IPS-18c (cell line): ENCODE measurements around the gene PPP1R16B.

Source experiments
- H3K4me3 ChIP-seq: 2 replicates; pipeline ENCODE4 v1.7.0; 2013; ENCODE audit warnings: low read depth, mild to moderate bottlenecking, low read length, moderate library complexity; ENCODE audit not compliant: insufficient read depth
- H3K9me3 ChIP-seq: one replicate; pipeline ENCODE4 v1.6.1; 2013; ENCODE audit warnings: mild to moderate bottlenecking, low read length, moderate library complexity; ENCODE audit not compliant: control insufficient read depth, insufficient read depth

Gene PPP1R16B

DNA sequence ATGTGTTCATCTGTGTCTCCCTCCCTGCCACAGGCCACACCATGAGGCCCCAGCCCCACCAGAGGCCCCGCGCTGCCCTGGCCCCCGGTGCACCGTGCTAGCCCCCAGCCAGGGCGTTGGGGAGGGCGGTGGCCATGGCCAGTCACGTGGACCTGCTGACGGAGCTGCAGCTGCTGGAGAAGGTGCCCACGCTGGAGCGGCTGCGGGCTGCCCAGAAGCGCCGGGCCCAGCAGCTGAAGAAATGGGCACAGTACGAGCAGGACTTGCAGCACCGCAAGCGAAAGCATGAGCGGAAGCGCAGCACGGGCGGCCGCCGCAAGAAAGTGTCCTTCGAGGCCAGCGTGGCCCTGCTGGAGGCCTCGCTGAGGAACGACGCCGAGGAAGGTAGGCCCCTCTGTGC, 30.3 kb downstream of the PPP1R16B start:
- Histone ChIP-seq H3K4me3 (no peak overlapping the region), H3K9me3 (no peaks in the 10 kb centered on the region)

DNA sequence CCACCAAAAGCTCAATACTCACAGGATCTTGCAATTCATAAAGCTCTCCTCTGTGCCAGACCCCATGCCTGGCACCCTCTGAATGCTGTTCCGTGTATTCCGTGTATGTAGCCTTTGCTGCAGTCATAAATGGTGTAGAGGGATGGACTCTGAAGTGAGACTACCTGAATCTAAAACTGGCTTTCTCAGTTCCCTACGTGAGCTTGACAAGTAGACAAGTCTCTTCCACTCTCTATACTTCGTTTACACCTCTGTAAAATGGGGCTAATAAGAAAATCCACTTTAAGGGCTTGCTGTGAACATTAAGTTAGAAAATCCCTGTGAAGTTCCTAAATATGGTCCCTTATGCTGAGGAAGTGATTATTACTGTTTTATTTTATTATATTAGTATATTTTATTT, 31.5 kb downstream of the PPP1R16B start:
- Histone ChIP-seq H3K9me3 (no peaks in the 10 kb centered on the region), H3K4me3 (no peak overlapping the region)

DNA sequence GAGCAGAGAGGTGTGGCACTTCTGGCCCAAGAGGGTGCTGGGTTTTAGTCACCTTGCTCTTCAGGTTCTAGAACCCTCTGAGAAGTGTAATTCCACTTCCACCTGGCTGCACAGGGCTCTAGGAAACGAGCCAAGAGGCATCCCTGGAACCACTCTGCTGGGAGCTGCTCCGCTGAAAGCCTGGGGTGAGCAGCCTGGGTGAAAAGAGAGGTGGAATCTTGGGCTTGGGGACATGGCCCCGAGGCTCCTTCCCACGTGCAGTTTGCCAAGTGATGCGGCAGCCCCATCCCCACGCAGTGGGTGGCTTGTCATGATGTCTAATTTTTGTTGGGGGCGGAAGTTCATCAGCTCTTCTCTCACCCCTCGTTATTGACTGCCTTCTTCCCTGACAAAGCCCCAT, 32.8 kb downstream of the PPP1R16B start:
- H3K4me3 ChIP-seq = no peak overlapping the region
- no peaks in the 10 kb centered on the region for H3K9me3 ChIP-seq

DNA sequence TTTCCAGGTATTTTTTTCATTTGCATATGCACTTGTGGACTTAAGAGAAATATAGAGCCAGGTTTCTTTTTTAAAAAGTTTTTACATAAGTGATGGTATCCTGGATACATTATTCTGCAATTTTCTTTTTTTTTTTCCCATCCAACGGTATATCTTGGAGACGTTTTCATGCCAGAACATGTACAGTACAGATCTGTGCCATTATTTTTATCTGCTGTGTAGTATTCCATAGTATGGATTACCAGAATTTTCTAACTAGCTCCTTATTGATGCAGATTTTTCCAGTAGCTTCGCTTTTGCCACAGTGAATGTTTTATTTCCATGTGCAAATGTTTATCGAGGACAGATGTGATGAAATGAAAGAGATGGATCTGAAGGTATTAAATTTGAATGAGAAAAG, 34.1 kb downstream of the PPP1R16B start:
- Histone ChIP-seq H3K4me3 (no peak overlapping the region), H3K9me3 (no peaks in the 10 kb centered on the region)

DNA sequence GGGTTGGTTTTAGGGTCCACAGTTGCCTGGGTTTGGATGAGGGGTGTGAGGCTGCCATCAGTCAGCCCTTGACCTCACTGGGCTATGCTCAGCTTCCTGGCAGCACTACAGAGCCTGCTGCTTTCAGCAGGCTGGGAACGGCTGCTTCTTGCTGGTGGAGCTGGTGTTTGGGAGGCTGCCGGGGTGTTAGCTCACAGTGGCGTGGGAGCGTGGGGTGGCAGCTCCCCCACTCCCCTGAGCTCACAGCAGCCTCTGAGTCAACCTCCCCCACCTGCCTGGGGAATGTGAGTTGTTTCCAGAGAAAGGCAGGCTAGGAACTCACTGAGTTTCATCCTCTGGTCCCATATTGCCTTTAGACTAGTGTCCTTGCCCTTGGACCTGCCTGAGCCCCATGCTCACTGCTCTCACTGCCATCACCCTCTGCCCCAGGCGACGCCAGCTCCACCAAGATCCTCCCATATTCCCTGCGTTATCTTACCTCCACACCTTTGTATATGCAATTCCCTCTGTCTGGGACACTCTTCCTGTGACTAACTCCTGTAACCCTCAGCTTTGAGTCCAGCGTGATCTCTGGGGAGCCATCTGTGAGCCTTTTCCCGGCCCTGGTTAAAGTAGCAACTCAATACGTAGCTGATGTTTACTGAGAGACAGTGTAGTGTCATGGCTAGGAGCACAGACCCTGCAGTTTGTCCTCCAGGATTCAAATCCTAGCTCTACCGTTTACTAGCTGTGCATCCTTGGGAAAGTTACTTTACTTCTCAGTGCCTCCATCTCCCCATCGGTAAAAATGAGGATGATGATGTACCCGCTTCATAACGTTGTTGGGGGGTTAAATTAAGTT, 34.8 kb downstream of the PPP1R16B start:
- Histone ChIP-seq H3K9me3 (no peaks in the 10 kb centered on the region), H3K4me3 (no peak overlapping the region)

DNA sequence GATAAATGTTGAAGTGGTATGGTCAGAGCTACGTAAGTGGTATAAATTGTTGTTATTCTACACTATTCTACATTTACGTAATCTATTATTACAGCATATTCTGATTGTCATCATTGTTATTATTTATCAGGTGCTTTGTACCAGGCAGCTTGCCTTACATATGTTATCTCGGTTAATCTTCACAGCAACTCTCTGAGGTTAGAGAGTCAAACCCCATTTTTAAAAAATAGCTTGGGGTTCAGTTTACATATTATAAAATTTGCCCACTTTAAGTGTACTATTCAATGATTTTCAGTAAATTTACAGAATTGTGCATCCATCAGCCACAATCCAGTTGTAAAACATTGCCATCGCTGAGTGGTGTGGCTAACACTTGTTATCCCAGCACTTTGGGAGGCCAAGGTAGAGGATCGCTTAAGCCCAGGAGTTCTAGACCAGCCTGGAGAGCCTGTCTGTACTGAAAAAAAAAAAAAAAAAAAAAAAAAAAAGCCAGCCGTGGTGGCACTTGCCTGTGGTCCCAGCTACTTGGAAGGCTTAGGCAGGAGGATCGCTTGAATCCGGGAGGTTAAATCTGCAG, 35.5 kb downstream of the PPP1R16B start:
- Histone ChIP-seq H3K4me3 (no peak overlapping the region), H3K9me3 (no peaks in the 10 kb centered on the region)

DNA sequence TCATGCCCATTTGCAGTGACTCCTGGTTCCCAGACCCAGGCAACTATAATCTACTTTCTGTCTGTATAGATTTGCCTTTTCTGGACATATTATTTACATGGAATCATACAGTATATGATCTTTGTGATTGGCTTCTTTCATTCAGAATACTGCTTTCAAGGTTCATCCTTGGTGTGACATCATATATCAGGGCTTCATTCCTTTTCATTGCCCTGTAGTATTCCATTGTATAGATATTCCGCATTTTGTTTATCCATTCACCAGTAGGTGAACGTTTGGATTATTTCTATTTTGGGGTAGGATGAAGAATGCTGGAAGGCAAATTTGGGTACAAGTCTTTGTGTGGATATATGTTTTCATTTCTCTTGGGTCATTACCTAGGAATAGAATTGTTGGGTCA, 36.1 kb downstream of the PPP1R16B start:
- Histone ChIP-seq H3K9me3 (no peaks in the 10 kb centered on the region), H3K4me3 (no peak overlapping the region)

DNA sequence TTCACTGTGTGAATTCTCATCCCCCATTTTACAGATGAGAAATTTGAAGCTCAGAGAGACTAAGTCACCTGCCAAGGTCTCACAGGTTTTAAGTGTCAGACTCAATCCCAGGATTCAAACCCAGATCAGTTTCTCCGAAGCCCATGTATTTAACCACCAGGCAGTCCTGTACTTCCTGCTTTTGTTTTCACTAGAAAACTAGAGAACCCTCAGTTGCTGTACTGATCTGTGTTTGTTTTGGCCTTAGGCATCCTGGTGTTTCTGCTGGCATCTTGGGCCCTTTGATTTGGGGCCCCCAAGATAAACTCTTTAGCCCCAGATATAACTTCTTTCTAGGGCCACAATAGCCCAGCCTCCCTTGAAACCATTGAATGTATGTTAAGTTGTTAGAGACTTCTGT, 36.5 kb downstream of the PPP1R16B start:
- Histone ChIP-seq H3K9me3 (no peaks in the 10 kb centered on the region), H3K4me3 (no peak overlapping the region)

DNA sequence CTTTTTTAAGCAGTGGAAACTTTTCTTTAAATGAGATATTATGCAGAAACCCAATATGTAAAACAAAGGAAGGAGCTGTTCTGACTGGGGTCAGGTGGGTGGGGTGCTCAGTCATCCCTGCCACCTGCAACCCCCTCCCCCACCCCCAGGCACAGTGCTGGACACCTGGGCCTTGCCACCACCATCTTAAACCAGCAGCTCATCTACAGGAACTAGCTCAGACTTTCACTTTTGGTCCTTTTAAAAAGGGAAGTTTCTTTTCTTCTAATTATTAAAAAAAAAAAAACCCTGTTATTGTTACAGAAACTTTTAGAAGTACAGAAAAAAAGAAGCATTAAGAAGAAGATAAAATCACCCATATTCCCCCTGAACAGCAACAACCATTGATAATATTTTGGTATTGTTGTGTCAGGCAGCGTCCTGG, 37.1 kb downstream of the PPP1R16B start:
- Histone ChIP-seq H3K4me3 (no peak overlapping the region), H3K9me3 (no peaks in the 10 kb centered on the region)

DNA sequence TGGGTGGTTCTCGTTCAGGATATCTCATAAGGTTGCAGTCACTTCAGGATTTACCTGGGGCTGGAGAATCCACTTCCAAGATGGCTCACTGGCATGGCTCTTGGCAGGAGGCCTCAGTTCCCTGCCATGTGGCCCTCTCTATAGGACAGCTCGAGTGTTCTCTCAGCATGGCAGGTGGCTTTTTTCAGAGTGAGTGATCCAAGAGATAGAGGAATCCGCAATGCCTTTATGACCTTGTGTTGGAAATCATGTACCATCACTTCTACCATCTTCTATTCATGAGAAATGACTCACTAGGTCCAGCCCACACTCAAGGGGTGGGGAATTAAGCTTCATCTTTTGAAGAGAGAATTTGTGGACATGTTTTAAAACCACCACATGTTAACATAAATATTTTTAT, 37.8 kb downstream of the PPP1R16B start:
- no peak overlapping the region for H3K4me3 ChIP-seq
- no peaks in the 10 kb centered on the region for H3K9me3 ChIP-seq

DNA sequence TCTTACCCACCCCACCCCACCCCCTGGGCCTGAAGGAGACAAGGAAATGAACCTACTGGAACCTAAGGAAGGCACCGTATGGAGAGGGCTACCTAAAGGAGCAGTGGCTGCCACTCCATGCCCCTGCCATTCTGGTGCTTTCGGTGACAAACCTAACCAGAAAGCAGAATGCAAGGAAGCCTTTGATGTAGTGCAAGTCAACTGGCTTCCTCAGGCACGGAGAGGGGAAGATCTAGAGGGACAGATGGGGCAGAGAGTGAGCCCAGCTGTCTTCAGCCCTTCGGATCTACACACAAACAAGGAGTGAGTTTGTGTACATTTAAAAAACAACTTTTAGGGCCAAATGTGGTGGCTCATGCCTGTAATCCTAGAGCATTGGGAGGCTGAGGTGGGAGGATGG, 39.5 kb downstream of the PPP1R16B start:
- no peaks in the 10 kb centered on the region for H3K9me3 ChIP-seq

DNA sequence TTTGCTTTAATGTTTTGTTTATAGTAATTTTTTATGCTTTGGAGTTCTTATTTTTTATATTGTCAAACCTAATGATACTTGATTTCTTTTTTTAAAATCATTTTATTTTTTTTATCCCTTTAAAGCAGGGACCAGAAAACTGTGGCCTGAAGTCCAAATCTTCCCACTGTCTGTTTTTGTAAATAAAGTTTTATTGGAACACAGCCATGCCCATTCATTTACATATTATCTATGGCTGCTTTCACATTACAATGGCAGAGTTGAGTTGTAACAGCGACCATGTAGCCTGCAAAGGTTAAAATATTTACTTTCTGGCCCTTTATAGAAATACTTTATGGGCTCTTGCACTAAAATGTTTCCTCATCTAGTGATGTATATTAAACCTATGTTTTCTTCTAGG, 42.3 kb downstream of the PPP1R16B start:
- Histone ChIP-seq H3K9me3 (no peaks in the 10 kb centered on the region), H3K4me3 (no peak overlapping the region)

More for the DNA sequence above, 39.5 kb downstream of the PPP1R16B start:
- H3K4me3 ChIP-seq = no peak overlapping the region

DNA sequence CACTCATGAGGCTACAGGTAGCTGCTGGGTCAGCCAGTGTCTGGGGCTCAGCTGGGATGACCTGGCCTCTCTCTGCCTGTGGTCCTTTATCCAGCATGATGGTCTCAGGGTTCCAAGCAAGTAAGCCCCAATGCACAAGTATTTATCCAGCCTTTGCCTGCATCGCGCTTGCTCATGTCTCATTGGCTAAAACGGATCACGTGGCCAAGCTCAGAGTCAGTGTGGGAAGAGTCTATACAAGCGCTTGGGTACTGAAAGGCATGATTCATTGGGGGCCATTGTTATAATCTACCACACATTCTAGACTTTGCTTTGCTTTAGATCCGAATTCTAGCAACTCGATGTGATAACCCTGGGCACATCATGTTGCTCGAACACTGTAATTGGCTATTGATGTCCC, 48.3 kb downstream of the PPP1R16B start:
- H3K4me3 ChIP-seq = no peak overlapping the region
- H3K9me3 ChIP-seq = no peaks in the 10 kb centered on the region

DNA sequence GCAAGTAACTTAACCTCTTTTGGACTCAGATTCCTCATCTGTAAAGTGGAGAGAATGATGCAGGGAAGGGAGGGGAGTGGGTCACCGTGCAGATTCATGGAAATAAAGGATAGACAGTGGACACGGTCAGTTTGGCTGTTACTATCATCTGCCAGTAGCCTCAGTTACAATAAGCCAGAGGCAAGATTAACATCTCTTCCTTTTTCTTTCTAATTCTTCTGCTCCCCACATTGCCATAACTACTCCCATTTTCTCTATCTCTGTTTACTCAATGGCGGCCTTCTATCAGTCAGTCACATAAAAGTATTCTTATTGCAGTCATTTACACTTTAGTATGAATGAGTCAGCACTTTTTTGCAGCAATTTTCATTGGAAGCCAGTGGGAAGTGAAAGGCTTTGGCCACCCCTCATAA, 49.2 kb downstream of the PPP1R16B start:
- Histone ChIP-seq H3K4me3 (no peak overlapping the region), H3K9me3 (no peaks in the 10 kb centered on the region)

DNA sequence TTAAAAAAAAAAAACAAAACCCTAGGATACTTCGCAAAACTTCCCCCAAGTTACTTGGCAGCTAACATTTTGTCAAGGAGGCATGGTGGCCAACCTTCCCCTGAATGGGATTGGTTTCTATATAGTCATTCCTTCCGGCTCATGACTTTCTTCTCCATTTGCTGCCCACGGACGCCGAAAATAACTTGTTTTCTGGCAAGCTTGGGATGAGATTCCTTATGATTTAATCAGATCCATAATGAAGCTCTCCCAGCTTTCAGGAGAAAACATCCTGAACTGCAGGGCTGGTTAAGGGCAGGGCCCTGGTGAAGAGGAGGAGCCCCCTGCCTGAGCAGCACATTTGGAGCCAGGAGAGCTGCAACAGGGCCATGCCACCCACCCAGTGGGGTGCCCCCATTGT, 49.9 kb downstream of the PPP1R16B start:
- no peaks in the 10 kb centered on the region for H3K9me3 ChIP-seq
- no peak overlapping the region for H3K4me3 ChIP-seq

DNA sequence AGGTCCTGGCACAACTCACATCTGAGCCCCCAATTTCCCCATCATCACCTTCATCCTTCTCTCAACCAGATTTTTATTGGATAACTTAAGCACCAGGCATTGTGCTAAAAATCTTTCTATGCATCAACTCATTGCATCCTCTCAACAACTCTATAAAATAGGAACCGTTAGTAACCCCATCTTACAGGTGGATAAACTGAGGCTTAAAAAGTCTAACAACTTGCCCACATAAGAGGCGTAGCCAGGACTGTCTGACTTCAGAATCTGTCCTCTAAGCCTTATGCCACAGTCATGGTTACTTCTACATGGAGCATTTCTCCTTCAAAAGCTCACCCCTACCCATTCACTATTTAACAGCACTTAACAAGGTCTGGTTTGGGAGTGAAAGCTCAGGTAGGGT, 51.1 kb downstream of the PPP1R16B start:
- H3K9me3 ChIP-seq = no peaks in the 10 kb centered on the region
- H3K4me3 ChIP-seq = no peak overlapping the region

DNA sequence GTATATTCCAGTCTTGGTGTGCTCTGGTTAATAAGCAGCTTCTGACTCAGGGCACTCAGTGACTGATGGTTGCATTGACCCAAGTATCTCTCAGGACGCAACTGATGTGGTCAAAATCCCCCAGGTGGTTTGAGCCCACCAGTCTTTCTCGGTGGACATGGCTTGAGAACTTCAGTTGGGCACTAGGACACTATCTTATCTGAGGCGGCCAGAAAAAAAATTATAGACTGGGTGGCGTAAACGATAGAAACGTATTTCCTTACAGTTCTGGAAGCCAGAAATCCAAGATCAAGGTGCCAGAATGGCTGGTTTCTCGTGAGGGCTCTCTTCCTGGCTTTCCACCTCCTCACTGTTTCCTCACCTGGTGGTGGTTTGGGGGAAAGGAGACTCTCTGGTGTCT, 52.2 kb downstream of the PPP1R16B start:
- Histone ChIP-seq H3K9me3 (no peaks in the 10 kb centered on the region), H3K4me3 (no peak overlapping the region)

DNA sequence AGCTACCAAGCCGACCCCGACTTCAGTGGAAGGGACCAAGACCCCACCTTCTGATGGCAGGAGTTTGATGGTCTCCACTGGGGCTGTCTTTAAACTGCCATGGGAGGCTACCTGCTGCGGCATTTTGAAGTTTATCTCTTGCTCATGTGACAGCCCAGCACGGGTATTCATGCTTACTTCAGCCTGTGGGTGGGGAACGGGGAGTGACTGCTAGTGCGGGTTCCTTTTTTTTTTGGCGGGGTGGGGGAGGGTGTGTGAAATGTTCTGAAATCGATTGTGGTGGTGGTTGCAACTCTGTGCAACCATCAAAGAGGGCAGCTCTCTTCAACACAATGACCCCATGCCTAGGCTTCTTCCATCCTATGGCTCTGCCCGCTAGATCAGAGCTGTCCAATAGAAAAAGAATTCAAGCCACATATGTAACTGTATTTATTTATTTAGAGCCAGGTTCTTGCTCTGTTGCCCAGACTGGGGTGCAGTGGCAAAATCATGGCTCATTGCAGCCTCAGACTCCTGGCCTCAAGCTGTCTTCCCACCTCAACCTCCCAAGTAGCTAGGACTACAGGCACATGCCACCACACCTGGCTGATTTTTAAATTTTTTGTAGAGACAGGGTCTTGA, 53.7 kb downstream of the PPP1R16B start:
- H3K4me3 ChIP-seq = no peak overlapping the region

More for the DNA sequence above, 53.7 kb downstream of the PPP1R16B start:
- H3K9me3 ChIP-seq = no peaks in the 10 kb centered on the region
